GM15510 (cell line): ENCODE results near the gene CEACAM5.

Experiments used
- POLR2A ChIP-seq: IDR thresholded peaks from 3 replicates; pipeline ENCODE4 v1.6.1; 2011; ENCODE audit warnings: borderline replicate concordance; ENCODE audit not compliant: insufficient read length; ENCODE audit errors: extremely low read depth

CEACAM5 gene

GRCh38 chr19:41707871-41708371 lies 505 bp upstream of the CEACAM5 start:
- TF ChIP-seq POLR2A = no peak

DNA sequence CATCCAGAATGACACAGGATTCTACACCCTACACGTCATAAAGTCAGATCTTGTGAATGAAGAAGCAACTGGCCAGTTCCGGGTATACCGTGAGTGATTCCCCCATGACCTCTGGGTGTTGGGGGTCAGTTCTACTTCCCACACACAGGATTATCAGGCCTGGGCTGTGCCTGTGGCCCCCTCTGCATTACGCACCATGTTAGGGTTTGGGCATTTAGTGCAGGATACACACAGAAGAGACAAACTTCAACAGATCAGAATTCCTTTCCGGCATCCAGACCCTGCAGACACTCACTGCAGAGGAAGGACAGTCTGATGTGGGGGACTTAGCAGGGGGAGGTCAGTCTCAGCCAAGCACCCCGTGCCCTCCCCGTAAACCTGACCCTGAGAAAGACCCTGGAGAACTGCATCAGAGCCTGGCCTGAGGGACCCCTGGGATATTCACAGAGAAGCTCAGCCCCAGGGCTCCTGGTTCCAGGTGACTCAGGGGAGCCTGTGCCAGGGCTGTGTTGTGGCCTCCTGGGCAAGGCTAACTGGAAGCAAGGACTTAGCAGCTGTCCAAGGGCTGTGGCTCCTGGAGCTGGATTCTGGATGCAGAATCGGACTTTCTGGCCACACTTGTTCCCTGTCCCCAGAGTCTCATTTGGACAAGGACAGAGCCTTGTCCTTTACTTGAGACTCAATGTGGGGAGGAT lies 1.7 kb downstream of the CEACAM5 start:
- no peak for TF ChIP-seq POLR2A

DNA sequence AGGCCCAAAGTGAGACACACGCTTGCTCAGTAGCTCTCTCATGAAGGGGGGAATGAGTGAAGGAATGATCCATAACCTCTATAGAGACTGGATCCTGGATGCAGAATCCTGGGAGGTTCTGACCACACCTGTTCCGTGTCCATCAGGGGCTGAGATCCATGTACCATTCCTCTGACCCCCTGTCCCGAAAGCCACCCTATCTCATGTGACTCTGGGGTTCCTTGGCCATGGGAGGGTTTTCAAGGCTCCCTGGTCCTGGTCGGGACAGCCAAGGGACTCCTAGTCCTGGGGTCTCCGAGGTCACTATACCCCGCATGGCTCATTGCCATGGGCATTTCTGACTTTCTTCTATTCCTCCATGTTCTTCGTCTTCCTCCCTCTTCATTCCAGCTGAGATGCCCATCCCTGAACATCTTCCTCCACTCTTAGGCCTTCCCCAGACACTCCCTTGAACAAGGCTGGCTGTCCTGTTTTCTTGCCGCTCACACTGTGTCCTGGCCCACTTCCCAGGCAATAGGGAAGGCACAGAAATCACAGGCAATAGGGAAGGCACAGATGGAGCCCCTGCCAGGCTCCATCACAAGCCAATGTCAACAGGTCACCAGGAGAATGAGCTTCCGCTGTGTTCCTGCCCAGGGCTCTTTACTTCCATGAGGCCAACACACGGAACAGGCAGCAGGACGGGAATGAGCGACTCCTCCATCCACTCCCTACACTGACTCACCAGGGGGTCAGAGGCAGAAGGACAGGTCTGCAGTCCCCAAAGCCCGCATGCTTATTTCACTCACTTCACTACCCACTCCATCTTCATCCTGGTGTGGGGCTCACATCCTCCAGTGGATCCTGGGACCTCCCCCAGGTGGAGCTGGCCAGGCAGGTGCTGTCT lies 3.2 kb downstream of the CEACAM5 start:
- no peak for TF ChIP-seq POLR2A

- no peak for TF ChIP-seq POLR2A
Measured at GRCh38 chr19:41714598-41714997, 6.2 kb downstream of the CEACAM5 start.

- TF ChIP-seq POLR2A = no peak
Measured at GRCh38 chr19:41718761-41719160, 10.3 kb downstream of the CEACAM5 start.

DNA sequence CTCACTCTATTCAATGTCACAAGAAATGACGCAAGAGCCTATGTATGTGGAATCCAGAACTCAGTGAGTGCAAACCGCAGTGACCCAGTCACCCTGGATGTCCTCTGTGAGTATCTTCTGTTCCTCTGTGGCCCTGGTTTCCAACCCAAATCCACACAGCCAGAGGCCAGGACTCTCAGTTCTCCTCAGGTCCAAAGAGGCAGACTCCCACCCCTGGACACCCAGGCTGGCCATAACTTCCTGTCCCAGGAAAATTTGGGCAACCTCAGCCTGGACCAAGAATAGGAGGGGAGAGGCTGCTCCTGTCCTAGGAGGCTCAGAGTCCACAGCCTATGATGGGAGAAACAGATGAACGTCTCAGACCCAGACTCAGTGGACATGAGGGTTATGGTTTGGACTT lies 11.7 kb downstream of the CEACAM5 start:
- TF ChIP-seq POLR2A = no peak

- no peak for TF ChIP-seq POLR2A
Measured at GRCh38 chr19:41726493-41726892, 18.1 kb downstream of the CEACAM5 start.

DNA sequence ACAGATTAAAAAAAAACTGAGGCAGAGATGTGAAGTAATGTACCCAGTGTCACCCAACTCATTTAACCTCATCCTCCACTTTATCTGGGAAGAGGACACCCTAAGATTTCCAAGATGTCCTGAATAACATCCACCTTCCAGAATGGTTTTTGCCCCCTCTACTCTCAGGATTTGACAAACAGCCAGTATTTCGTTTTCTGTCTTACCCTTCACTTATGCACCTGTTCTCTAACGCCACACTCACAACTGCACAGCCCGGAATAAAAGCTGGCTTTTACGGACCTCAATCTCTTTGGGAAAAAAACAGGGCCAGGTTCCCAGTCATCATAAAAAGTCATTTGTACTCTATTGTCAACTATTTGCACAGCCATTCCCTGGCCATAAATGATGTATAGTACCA lies 25.7 kb downstream of the CEACAM5 start:
- TF ChIP-seq POLR2A = no peak

DNA sequence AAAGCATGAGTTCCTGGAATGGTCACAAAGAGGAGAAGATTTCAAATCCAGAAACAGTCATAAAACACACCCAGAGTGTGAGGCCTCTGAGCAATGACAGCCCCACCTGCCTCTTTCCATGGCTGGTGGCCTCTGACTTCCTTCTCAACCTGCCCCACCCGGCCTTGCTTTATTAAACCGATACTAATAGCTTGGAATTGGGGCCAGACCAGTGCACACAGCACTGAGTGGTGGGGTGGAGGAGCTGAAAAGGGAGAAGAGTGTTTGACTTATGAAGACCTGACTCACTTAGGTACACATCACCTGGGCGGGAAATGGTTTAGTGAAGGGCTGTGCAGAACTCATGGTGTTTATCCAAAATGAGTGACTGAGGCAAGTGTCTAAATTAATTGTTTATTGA lies 26.2 kb downstream of the CEACAM5 start:
- TF ChIP-seq POLR2A = no peak

GRCh38 chr19:41735071-41735600 lies 26.7 kb downstream of the CEACAM5 start:
- no peak for TF ChIP-seq POLR2A

GRCh38 chr19:41739361-41739760 lies 30.9 kb downstream of the CEACAM5 start:
- no peak for TF ChIP-seq POLR2A

GRCh38 chr19:41740415-41741243 lies 32.2 kb downstream of the CEACAM5 start:
- TF ChIP-seq POLR2A = no peak

DNA sequence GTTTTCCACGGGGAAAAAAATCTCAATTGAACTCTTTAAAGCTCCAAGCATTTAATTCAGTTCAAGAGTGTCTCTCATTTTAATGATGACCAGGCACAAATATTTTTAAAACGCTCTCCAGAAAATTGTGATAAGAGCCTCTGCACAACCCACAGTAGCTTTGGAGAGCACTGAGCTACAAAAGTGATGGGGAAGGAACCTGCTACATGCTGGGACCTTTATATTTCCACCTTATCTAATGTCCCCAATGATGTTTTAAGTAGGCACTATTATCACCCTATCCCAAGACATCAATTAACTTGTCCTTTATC lies 32.8 kb downstream of the CEACAM5 start:
- no peak for TF ChIP-seq POLR2A

GRCh38 chr19:41744850-41745249 lies 36.4 kb downstream of the CEACAM5 start:
- no peak for TF ChIP-seq POLR2A

GRCh38 chr19:41745756-41746155 lies 37.3 kb downstream of the CEACAM5 start:
- TF ChIP-seq POLR2A = no peak
